Measurements from ENCODE around the gene MXRA8.

Gene MXRA8

GRCh38 chr1:1352786-1353388 is 5.5 kb downstream of the MXRA8 start:
- no peak for DNase-seq (ENCODE audit: low read depth in 1 of 2, low spot score in 1 of 2)

GRCh38 chr1:1351511-1352427 is 6.6 kb downstream of the MXRA8 start:
- DNase-seq (ENCODE audit: low read depth in 1 of 2, low spot score in 1 of 2): no peak

GRCh38 chr1:1349256-1350012 is 8.9 kb downstream of the MXRA8 start, which contains the start of gene DVL1:
Gene DVL1 (minus strand): TSS chr1:1349418. CDS start chr1:1349065, 353 bp downstream.
- peak; percentile 50 to 55 for DNase-seq (ENCODE audit: low read depth in 1 of 2, low spot score in 1 of 2)

GRCh38 chr1:1348420-1349255 is 9.7 kb downstream of the MXRA8 start:
- no peak for DNase-seq (ENCODE audit: low read depth in 1 of 2, low spot score in 1 of 2)

- DNase-seq (ENCODE audit: low read depth in 1 of 2, low spot score in 1 of 2): no peak
Measured at GRCh38 chr1:1347663-1348419, 10.5 kb downstream of the MXRA8 start.

GRCh38 chr1:1347026-1347595 is 11.2 kb downstream of the MXRA8 start:
- no peak for DNase-seq (ENCODE audit: low read depth in 1 of 2, low spot score in 1 of 2)

GRCh38 chr1:1346501-1346890 is 11.9 kb downstream of the MXRA8 start:
- no peak for DNase-seq (ENCODE audit: low read depth in 1 of 2, low spot score in 1 of 2)

GRCh38 chr1:1345860-1346500 is 12.4 kb downstream of the MXRA8 start:
- DNase-seq (ENCODE audit: low read depth in 1 of 2, low spot score in 1 of 2): no peak

- DNase-seq (ENCODE audit: low read depth in 1 of 2, low spot score in 1 of 2): no peak
Measured at GRCh38 chr1:1345384-1345783, 13.0 kb downstream of the MXRA8 start.

GRCh38 chr1:1344655-1345361 is 13.5 kb downstream of the MXRA8 start:
- DNase-seq (ENCODE audit: low read depth in 1 of 2, low spot score in 1 of 2): peak in 1 of 2 donors; percentile 55

- no peak for DNase-seq (ENCODE audit: low read depth in 1 of 2, low spot score in 1 of 2)
Measured at GRCh38 chr1:1343811-1344421, 14.4 kb downstream of the MXRA8 start.

- no peak for DNase-seq (ENCODE audit: low read depth in 1 of 2, low spot score in 1 of 2)
Measured at GRCh38 chr1:1342584-1343115, 15.7 kb downstream of the MXRA8 start.

- DNase-seq (ENCODE audit: low read depth in 1 of 2, low spot score in 1 of 2): no peak
Measured at GRCh38 chr1:1342061-1342562, 16.2 kb downstream of the MXRA8 start.

- DNase-seq (ENCODE audit: low read depth in 1 of 2, low spot score in 1 of 2): no peak
Measured at GRCh38 chr1:1341549-1342021, 16.8 kb downstream of the MXRA8 start.

- no peak for DNase-seq (ENCODE audit: low read depth in 1 of 2, low spot score in 1 of 2)
Measured at GRCh38 chr1:1340791-1341548, 17.4 kb downstream of the MXRA8 start.

GRCh38 chr1:1340185-1340584 is 18.2 kb downstream of the MXRA8 start:
- no peak for DNase-seq (ENCODE audit: low read depth in 1 of 2, low spot score in 1 of 2)

- no peak for DNase-seq (ENCODE audit: low read depth in 1 of 2, low spot score in 1 of 2)
Measured at GRCh38 chr1:1338278-1338677, 20.1 kb downstream of the MXRA8 start.

All from activated CD4-positive, alpha-beta T cell treated with anti-CD3 and anti-CD28 coated beads, Interleukin-2, amount 50 U/mL, for 24 hours (primary cell).